ENCODE data around the gene PLPP6. TPM values are rescaled to one million over a fixed set of nuclear protein-coding genes. Genes with fewer than 3 reads are reported as not detected.

Gene PLPP6
- total and polyA plus RNA-seq, 2 of the 8 experiments (the other 6 are each of a cell fraction or from before 2014, with no cell fraction given) = 11.8 to 13.3 TPM

- no peak within 1 kb of the TSS for H4K5ac ChIP-seq (ENCODE audit: insufficient read length, low read depth, low read length)
- H3K23ac ChIP-seq (ENCODE audit: insufficient read length) = no peak within 1 kb of the TSS
- H3K4me3 ChIP-seq (ENCODE audit: extremely low read depth in 1 of 4, insufficient read depth in 2 of 4, low read depth in 3 of 4, low read length in 4 of 4) = peak within 1 kb of the TSS; percentile 60 to 84 (median 62)
- ChIA-PET POLR2A (ENCODE audit: partially characterized antibody) (interaction anchor here (0.6 to 3.3 kb wide), 6 partner anchors 9 to 75 kb away, joined by 3 to 14 read pairs (median 5); partner anchors contain the start of genes AK3 and CDC37L1), CTCF (ENCODE audit: partially characterized antibody) (interaction anchor here (0.8 to 3.2 kb wide), 11 partner anchors 9 to 283 kb away, joined by 3 to 13 read pairs (median 6); partner anchors contain the start of genes AK3 and CDC37L1)
- no peaks in the 10 kb centered on the region for H3K9me3 ChIP-seq (ENCODE audit: insufficient read depth in 2 of 2, low read depth in 1 of 2, low read length in 1 of 2)
- H3K9ac ChIP-seq (replicated peaks in 1 of 4; ENCODE audit: extremely low read depth in 1 of 4, low read depth in 3 of 4, low read length in 3 of 4) = peak within 1 kb of the TSS in 3 of 4 experiments; percentile 51 to 60 (median 58); a peak in 6 of 7 replicates
- 0 out of 2 replicates have a peak within 1 kb of the TSS, but pooled peaks have one; percentile 9 for H2BK5ac ChIP-seq (ENCODE audit: low read depth, low read length)
- FAIRE-seq = no peak
- H3K18ac ChIP-seq (ENCODE audit: extremely low read depth, low read length) = peak within 1 kb of the TSS; percentile 62
- peak within 1 kb of the TSS; percentile 94 for H2AFZ ChIP-seq (ENCODE audit: low read length)
- WGBS, 2 experiments (ENCODE audit: extremely low coverage in 1 of 2, insufficient coverage in 1 of 2, insufficient read length in 1 of 2, insufficient replicate concordance in 2 of 2, low coverage in 1 of 2, low lambda C conversion rate in 2 of 2, missing lambda C conversion rate in 1 of 2) = 6% methylated on average over 36 of the region's 36 CpGs; no CpG with 5 or more reads in 1 of the 2 experiments
- peaks cover 16% of the 10 kb centered on the region for H3K23me2 ChIP-seq (ENCODE audit: low read depth, low read length)
- no peak within 1 kb of the TSS for H4K8ac ChIP-seq (ENCODE audit: extremely low read depth, insufficient read depth, low read length)
- H4K91ac ChIP-seq (replicated peaks; ENCODE audit: insufficient read length, low read length) = no peak within 1 kb of the TSS
- peak within 1 kb of the TSS; percentile 71; the same call in 1 of the 2 replicates for H2BK12ac ChIP-seq (ENCODE audit: low read depth, low read length)
- H3K56ac ChIP-seq (replicated peaks; ENCODE audit: insufficient read length, low read depth, low read length) = peak within 1 kb of the TSS; percentile 60
- H3K4me1 ChIP-seq (replicated peaks in 1 of 4; ENCODE audit: control insufficient read depth in 3 of 4, insufficient read depth in 4 of 4, low read length in 3 of 4) = peaks cover 4 to 23% (median 11%) of the 10 kb centered on the region in 4 experiments
- no peak within 1 kb of the TSS for H2BK120ac ChIP-seq (replicated peaks; ENCODE audit: low read depth, low read length)
- peak within 1 kb of the TSS; percentile 89 to 94 for H3K4me2 ChIP-seq (ENCODE audit: insufficient read depth in 1 of 2, low read depth in 2 of 2, low read length in 2 of 2)
- peaks cover 3 to 9% of the 10 kb centered on the region in 2 experiments; a peak in 2 of 4 replicates for H3K79me2 ChIP-seq (ENCODE audit: control insufficient read depth in 1 of 2, insufficient read depth in 2 of 2, low read length in 2 of 2)
- no peaks in the 10 kb centered on the region for H3K27me3 ChIP-seq (replicated peaks in 1 of 4; ENCODE audit: control insufficient read depth in 3 of 4, extremely low read depth in 1 of 4, insufficient read depth in 3 of 4, low read length in 3 of 4)
- H2AK5ac ChIP-seq (ENCODE audit: low read depth, low read length) = no peak within 1 kb of the TSS
- no peaks in the 10 kb centered on the region for H4K20me1 ChIP-seq (replicated peaks in 1 of 2; ENCODE audit: control insufficient read depth in 1 of 2, insufficient read depth in 2 of 2, low read length in 2 of 2)
- H3K27ac ChIP-seq (ENCODE audit: low read depth, low read length) = no peak within 1 kb of the TSS
- no peak within 1 kb of the TSS for H3K14ac ChIP-seq (ENCODE audit: insufficient read length)
- H2BK20ac ChIP-seq (ENCODE audit: low read length) = no peak within 1 kb of the TSS
- no peaks in the 10 kb centered on the region for H3K36me3 ChIP-seq (ENCODE audit: control insufficient read depth in 2 of 4, insufficient read depth in 4 of 4, low read length in 3 of 4)
- peaks cover 6% of the 10 kb centered on the region; the same call in 1 of the 2 replicates for H3K79me1 ChIP-seq (ENCODE audit: low read depth, low read length)
- no peak within 1 kb of the TSS for H3K4ac ChIP-seq (replicated peaks; ENCODE audit: insufficient read length, low read depth, low read length)
- peak in 1 of 2 experiments; percentile 52 for DNase-seq (ENCODE audit: low read depth in 1 of 2, low spot score in 2 of 2)
- no peak within 1 kb of the TSS for H2BK15ac ChIP-seq (ENCODE audit: low read length)
- TF ChIP-seq JUND (IDR thresholded peaks at IDR 0.05; ENCODE audit: low read length) (no peak), BACH1 (IDR thresholded peaks at IDR 0.05; ENCODE audit: low read length) (peak; percentile 66), EGR1 (IDR thresholded peaks at IDR 0.05; ENCODE audit: borderline replicate concordance, low read depth, low read length) (0 out of 2 replicates have a peak, but pooled peaks have one; percentile 56), ASH2L (IDR thresholded peaks at IDR 0.05; ENCODE audit: low read length) (peak; percentile 75), ATF2 (IDR thresholded peaks at IDR 0.05; ENCODE audit: low read length) (no peak), SP1 (IDR thresholded peaks at IDR 0.05; ENCODE audit: low read depth, low read length) (no peak), PHF8 (conservative IDR thresholded peaks at IDR 0.05; ENCODE audit: low read depth, low read length) (peak; percentile 36; the same call in 1 of the 2 replicates), GABPA (IDR thresholded peaks at IDR 0.05; ENCODE audit: borderline replicate concordance, insufficient read depth, low read length) (no peak), RBBP5 (IDR thresholded peaks at IDR 0.05; ENCODE audit: borderline replicate concordance, low read depth, low read length) (peak; percentile 55; the same call in 1 of the 2 replicates), SIN3A (conservative IDR thresholded peaks at IDR 0.05 in 1 of 2, IDR thresholded peaks at IDR 0.05 in 1 of 2; ENCODE audit: low read depth in 1 of 2, low read length in 2 of 2) (0 out of 4 replicates have a peak, but pooled peaks of 1 of the 2 experiments have one; percentile 60)
Observed at GRCh38 chr9:4666042-4666699, 4.1 kb downstream of the PLPP6 start, which contains the start of gene SPATA6L. TSS of gene SPATA6L (minus strand) at chr9:4666480. CDS start at chr9:4666250, 230 bp downstream.

Measured in H1 (cell line).